HepG2 (cell line): Measurements from ENCODE around the gene LGI4. TPM values are rescaled to one million over a fixed set of nuclear protein-coding genes. Genes with fewer than 3 reads are reported as not detected.
A peak's percentile ranks its signal among the peaks of the same experiment; 100 is the strongest.

Experiments
- AGO1 ChIP-seq: fragments of 200-400 bp; formaldehyde crosslinking; IDR thresholded peaks from 2 replicates; pipeline ENCODE4 v1.6.1; 2017; ENCODE audit warnings: mild to moderate bottlenecking, low read depth, low read length, moderate library complexity; ENCODE audit not compliant: poor library complexity, severe bottlenecking
- AGO2 ChIP-seq: fragments of 200-400 bp; formaldehyde crosslinking; optimal IDR thresholded peaks from 2 replicates; pipeline ENCODE3; 2017; ENCODE audit warnings: mild to moderate bottlenecking, low read depth, low read length, moderate library complexity
- ARID5B ChIP-seq: IDR thresholded peaks from 2 replicates; pipeline ENCODE4 v1.4.0; 2020; ENCODE audit warnings: mild to moderate bottlenecking, missing genetic modification reagents
- ARNTL ChIP-seq: sonication (generic); formaldehyde crosslinking; IDR thresholded peaks from 2 replicates; pipeline ENCODE4 v1.4.0; 2020; ENCODE audit warnings: mild to moderate bottlenecking, missing genetic modification reagents
- BORCS8-MEF2B ChIP-seq: sonication (generic); formaldehyde crosslinking; IDR thresholded peaks from 2 replicates; pipeline ENCODE4 v1.8.0; 2022; ENCODE audit warnings: mild to moderate bottlenecking, missing genetic modification reagents
- HDAC2 ChIP-seq: sonication (generic); formaldehyde crosslinking; IDR thresholded peaks from 2 replicates; pipeline ENCODE4 v1.4.0; 2020; ENCODE audit warnings: missing genetic modification reagents
- HNF4A ChIP-seq: sonication (generic); formaldehyde crosslinking; IDR thresholded peaks from 2 replicates; pipeline ENCODE4 v1.4.0; 2020; ENCODE audit warnings: missing genetic modification reagents
- KDM5A ChIP-seq: fragments of 200-600 bp; sonication (generic); IDR thresholded peaks from 2 replicates; pipeline ENCODE4 v1.7.0; 2018; ENCODE audit warnings: antibody characterized with exemption, mild to moderate bottlenecking, low read length, borderline replicate concordance
- KDM5B ChIP-seq: sonication (generic); formaldehyde crosslinking; IDR thresholded peaks from 2 replicates; pipeline ENCODE4 v1.4.0; 2020; ENCODE audit warnings: missing genetic modification reagents, mild to moderate bottlenecking, borderline replicate concordance
- PPARG ChIP-seq: conservative IDR thresholded peaks from 2 replicates; pipeline ENCODE4 v1.6.1; 2016; ENCODE audit warnings: missing biosample characterization, missing genetic modification reagents
- RXRA ChIP-seq: sonication (generic); formaldehyde crosslinking; IDR thresholded peaks from 2 replicates; pipeline ENCODE4 v1.5.1; 2020; ENCODE audit warnings: missing genetic modification reagents
- YEATS2 ChIP-seq: sonication (generic); formaldehyde crosslinking; IDR thresholded peaks from 2 replicates; pipeline ENCODE4 v1.4.0; 2020; ENCODE audit warnings: missing genetic modification reagents, borderline replicate concordance
- ZBTB1 ChIP-seq: sonication (generic); formaldehyde crosslinking; IDR thresholded peaks from 2 replicates; pipeline ENCODE4 v1.4.0; 2020; ENCODE audit warnings: missing genetic modification reagents, borderline replicate concordance
- ZBTB26 ChIP-seq: IDR thresholded peaks from 2 replicates; pipeline ENCODE4 v1.6.1; 2016; ENCODE audit warnings: missing compliant biosample characterization, missing genetic modification reagents, borderline replicate concordance
- ZBTB3 ChIP-seq: sonication (generic); formaldehyde crosslinking; IDR thresholded peaks from 2 replicates; pipeline ENCODE4 v1.4.0; 2020; ENCODE audit warnings: low read depth, mild to moderate bottlenecking, moderate library complexity, missing genetic modification reagents, borderline replicate concordance
- ZFP36L2 ChIP-seq: sonication (generic); formaldehyde crosslinking; IDR thresholded peaks from 2 replicates; pipeline ENCODE4 v1.4.0; 2020; ENCODE audit warnings: missing genetic modification reagents
- ZNF251 ChIP-seq: sonication (generic); formaldehyde crosslinking; IDR thresholded peaks from 2 replicates; pipeline ENCODE4 v1.9.0; 2021; ENCODE audit warnings: mild to moderate bottlenecking, missing genetic modification reagents
- ZNF253 ChIP-seq: sonication (generic); formaldehyde crosslinking; IDR thresholded peaks from 2 replicates; pipeline ENCODE4 v1.8.0; 2022; ENCODE audit warnings: mild to moderate bottlenecking, missing genetic modification reagents, borderline replicate concordance
- ZNF34 ChIP-seq: sonication (generic); formaldehyde crosslinking; IDR thresholded peaks from 2 replicates; pipeline ENCODE4 v1.4.0; 2020; ENCODE audit warnings: mild to moderate bottlenecking, missing genetic modification reagents, borderline replicate concordance
- ZNF484 ChIP-seq: sonication (generic); formaldehyde crosslinking; IDR thresholded peaks from 2 replicates; pipeline ENCODE4 v1.5.1; 2020; ENCODE audit warnings: mild to moderate bottlenecking, low read depth, missing genetic modification reagents, borderline replicate concordance
- polyA plus RNA-seq, 8 experiments: library from polyadenylated mRNA; depleted of rRNA in 3 of 8; stranded (reverse) in 7 of 8; unstranded in 1 of 8; fragments of >200 nt; fragmentation: Illumina TruSeq in 4 of 8; extraction: Trizol in 4 of 8; gene quantifications; 2 replicates each; pipeline versions ENCODE4 v1.2.1 to v1.2.3, GENCODE V29; 2011 to 2016; ENCODE audit warnings: low read depth in 4 of 8, missing spikeins in 1 of 8, mixed read lengths in 1 of 8; ENCODE audit not compliant: insufficient read depth in 1 of 8
- total RNA-seq, 5 experiments: library from RNA; depleted of rRNA; stranded (reverse); fragments of >200 nt; fragmentation: Illumina TruSeq; extraction: Trizol; gene quantifications; 2 replicates each; pipeline ENCODE4 v1.2.3, GENCODE V29; 2016; ENCODE audit warnings: low read depth in 1 of 5
- TF ChIP-seq, protein P1 (sequence below): sonication (generic); formaldehyde crosslinking; IDR thresholded peaks from 2 replicates; pipeline ENCODE4 v1.4.0; 2020; ENCODE audit warnings: missing genetic modification reagents
- TF ChIP-seq, protein P2 (sequence below): sonication (generic); formaldehyde crosslinking; IDR thresholded peaks from 2 replicates; pipeline ENCODE4 v1.4.0; 2020; ENCODE audit warnings: mild to moderate bottlenecking, missing genetic modification reagents

Gene LGI4
- total and polyA plus RNA-seq, 2 of the 13 experiments (the other 11 are each of a cell fraction or from before 2014, with no cell fraction given): 2.8 TPM; not detected in 1

DNA sequence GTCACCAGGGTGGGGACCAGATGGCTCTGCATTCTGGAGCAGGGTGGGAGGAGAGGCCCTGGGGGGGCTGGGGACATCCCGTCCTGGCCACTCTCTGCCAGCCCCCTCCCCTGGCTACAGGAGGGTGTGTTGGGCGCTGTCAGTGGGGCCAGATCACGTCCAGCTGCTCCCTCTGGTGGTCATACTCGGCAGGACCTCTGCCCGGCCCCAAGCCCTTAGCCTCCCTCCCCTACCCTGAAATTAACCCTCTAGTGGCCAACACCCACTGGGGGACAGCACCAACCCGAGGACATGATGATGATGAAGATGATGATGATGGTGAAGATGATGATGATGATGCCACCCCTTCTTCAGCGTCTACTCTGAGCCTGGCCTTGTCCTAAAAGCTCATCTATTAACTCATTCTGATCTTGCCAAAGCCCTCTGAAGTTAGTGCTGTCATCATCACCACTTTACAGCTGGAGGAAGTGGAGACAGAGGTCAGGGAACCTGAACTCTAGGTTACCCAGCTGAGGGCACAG is 590 bp upstream of the LGI4 start (continued):
- TF ChIP-seq YEATS2 (CRISPR knock-in tag) (no peak), ZNF251 (CRISPR knock-in tag) (no peak), ARID5B (peak; percentile 56), ZBTB1 (no peak), ZNF253 (CRISPR knock-in tag) (no peak), HNF4A (CRISPR knock-in tag) (no peak), KDM5B (CRISPR knock-in tag) (0 out of 2 replicates have a peak, but pooled peaks have one; percentile 13), HDAC2 (CRISPR knock-in tag) (peak; percentile 75), ZBTB26 (CRISPR knock-in tag) (0 out of 2 replicates have a peak, but pooled peaks have one; percentile 46), AGO2 (no peak), ZNF484 (CRISPR knock-in tag) (no peak), AGO1 (no peak), ZBTB3 (CRISPR knock-in tag) (no peak), BORCS8-MEF2B (no peak), ZNF34 (CRISPR knock-in tag) (no peak), KDM5A (no peak), ZFP36L2 (CRISPR knock-in tag) (no peak), ARNTL (CRISPR knock-in tag) (0 out of 2 replicates have a peak, but pooled peaks have one; percentile 43), RXRA (CRISPR knock-in tag) (peak; percentile 49; the same call in 1 of the 2 replicates), PPARG (peak; percentile 49; the same call in 1 of the 2 replicates)
- TF ChIP-seq, protein P1, sequence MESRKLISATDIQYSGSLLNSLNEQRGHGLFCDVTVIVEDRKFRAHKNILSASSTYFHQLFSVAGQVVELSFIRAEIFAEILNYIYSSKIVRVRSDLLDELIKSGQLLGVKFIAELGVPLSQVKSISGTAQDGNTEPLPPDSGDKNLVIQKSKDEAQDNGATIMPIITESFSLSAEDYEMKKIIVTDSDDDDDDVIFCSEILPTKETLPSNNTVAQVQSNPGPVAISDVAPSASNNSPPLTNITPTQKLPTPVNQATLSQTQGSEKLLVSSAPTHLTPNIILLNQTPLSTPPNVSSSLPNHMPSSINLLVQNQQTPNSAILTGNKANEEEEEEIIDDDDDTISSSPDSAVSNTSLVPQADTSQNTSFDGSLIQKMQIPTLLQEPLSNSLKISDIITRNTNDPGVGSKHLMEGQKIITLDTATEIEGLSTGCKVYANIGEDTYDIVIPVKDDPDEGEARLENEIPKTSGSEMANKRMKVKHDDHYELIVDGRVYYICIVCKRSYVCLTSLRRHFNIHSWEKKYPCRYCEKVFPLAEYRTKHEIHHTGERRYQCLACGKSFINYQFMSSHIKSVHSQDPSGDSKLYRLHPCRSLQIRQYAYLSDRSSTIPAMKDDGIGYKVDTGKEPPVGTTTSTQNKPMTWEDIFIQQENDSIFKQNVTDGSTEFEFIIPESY (CRISPR knock-in tag): 0 out of 2 replicates have a peak, but pooled peaks have one; percentile 42
- TF ChIP-seq, protein P2, sequence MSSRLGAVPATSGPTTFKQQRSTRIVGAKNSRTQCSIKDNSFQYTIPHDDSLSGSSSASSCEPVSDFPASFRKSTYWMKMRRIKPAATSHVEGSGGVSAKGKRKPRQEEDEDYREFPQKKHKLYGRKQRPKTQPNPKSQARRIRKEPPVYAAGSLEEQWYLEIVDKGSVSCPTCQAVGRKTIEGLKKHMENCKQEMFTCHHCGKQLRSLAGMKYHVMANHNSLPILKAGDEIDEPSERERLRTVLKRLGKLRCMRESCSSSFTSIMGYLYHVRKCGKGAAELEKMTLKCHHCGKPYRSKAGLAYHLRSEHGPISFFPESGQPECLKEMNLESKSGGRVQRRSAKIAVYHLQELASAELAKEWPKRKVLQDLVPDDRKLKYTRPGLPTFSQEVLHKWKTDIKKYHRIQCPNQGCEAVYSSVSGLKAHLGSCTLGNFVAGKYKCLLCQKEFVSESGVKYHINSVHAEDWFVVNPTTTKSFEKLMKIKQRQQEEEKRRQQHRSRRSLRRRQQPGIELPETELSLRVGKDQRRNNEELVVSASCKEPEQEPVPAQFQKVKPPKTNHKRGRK (CRISPR knock-in tag): no peak
